GM19463 (cell line): Measurements from ENCODE around the gene CACNA2D4.

Experiments
- ATAC-seq: cut with Tn5 transposase; IDR thresholded peaks from one replicate; pipeline ENCODE4 v1.9.1; 2021; ENCODE audit warnings: mild to moderate bottlenecking, moderate library complexity; ENCODE audit not compliant: unreplicated experiment

CACNA2D4 gene

DNA sequence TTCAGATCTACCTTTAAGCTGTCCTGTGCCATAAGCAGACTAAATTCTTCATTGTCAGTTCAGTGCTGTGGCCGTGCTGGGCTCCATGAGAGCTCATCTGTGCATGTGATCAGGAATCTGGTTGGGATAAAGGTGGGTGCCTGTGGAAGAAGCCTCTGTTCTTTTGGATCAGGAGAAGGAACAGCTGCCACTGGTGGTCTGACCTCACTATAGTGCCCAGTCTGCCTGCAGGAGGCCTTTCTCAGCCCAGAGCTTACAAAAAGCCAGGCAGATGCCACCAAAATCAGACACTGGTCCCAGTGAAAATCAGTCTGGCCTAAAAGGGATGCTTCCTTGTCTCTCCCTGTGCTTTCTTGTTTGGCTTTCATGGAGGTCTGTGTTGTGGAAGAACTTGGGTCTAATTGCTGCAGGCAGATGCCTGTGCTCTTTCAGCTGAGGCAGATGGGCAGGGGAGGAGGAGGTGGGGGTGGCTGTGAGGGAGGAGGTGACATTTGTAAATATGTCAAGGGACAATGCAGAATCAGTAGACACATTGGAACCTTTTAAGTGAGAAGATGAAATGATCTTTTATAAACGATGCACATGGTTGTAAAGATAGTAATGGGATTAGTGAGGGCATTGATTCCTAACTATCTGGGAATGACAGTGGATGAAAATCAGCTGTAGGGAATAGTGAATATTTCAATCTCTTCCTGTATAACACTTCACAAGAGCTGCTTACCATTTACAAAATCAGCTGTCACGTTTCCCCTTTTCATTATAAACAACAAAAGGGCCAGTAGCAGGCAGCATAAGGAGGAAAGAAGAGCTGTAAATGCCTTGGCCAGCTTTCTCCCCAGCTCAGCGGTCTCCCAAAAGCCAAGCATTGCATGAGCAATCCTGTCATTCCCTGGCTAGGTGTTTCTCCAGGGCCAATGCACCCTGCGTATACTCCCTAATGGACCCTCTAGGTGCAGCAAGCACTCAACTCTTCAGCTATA lies 44.6 kb downstream of the CACNA2D4 start:
- no peak for ATAC-seq

DNA sequence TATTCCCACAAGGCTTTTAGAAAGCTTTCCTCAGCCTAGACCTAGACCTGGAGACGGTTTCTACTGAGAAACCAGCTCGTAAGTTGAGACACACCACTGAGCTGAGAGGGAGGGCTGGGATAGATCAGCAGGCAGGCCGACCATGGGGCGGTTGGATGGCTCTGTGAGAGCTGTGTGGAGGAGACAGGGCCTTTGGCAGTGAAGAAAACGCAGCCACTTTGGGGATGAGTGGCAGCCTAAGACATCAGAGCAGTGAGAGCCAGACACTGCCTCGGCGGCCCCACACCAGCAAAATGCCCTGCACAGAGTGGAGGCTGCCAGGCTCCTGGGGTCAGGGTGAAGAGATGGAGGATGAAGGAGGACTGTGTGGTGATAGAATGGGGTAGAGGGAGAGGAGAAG lies 46.0 kb downstream of the CACNA2D4 start:
- ATAC-seq: no peak

DNA sequence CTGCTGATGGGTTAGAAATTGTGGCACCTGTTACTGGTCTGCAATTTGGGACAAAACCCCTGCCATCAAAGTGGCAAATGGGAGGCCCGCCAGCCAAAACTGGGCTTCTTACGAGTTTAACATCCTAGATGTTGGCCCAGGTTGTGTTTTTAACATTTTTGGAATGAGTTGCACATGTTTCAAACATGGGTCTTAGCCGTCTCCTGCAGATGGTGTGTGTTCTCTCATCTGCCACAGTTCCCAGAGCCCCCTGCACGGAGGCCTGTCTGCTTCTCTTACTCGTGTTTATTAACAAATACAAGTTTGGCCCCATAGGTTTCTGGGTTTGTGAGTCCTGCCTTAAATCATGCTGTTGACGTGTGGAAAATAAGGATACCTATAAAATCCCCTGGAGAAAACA lies 46.5 kb downstream of the CACNA2D4 start:
- no peak for ATAC-seq

DNA sequence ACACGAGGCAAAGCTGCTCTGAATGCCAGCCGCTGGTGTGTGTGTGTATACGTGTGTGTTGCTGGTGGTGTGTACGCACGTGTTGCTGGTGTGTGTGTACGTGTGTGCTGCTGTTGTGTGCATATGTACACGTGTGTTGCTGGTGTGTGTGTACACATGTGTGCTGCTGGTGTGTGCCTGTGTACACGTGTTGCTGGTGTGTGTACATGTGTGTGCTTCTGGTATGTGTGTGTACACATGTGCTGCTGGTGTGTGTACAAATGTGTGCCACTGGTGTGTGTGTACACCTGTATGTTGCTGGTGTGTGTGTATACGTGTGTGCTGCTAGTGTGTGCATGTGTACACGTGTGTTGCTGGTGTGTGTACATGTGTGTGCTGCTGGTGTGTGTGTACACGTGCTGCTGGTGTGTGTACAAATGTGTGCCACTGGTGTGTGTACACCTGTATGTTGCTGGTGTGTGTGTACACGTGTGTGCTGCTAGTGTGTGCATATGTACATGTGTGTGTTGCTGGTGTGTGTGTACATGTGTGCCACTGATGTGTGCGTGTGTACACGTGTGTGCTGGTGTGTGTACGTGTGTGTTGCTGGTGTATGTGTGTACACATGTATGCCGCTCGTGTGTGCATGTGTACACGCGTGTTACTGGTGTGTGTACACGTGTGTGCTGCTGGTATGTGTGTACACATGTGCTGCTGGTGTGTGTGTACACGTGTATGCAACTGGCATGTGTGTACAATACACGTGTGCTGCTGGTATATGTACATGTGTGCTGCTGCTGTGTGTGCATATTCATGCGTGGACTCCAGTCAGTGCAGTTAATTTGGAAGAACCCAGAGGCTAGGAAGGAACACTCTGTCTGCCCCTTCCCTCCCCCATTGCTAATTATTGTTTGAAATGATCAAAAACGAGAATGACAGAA lies 47.2 kb downstream of the CACNA2D4 start:
- ATAC-seq: no peak

DNA sequence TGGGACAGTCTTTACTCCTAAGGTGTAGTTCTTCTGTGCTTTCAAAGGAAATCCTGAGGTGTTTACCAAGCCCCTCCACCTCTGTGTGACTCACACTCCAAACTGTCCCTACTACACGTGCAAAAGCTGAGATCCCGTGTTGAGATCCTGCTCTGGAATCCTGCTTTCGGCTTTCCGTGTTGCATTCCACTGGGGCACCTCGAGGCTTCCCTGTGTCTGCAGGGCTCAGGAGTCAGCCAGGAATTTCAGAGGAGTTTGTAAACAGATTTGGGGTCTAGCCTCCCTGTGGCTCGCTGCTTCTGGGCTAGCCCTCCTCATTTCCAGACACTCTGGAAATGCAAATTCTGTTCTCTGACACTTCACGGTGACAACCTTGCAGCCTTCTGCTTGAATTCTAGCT lies 48.4 kb downstream of the CACNA2D4 start:
- ATAC-seq: no peak

DNA sequence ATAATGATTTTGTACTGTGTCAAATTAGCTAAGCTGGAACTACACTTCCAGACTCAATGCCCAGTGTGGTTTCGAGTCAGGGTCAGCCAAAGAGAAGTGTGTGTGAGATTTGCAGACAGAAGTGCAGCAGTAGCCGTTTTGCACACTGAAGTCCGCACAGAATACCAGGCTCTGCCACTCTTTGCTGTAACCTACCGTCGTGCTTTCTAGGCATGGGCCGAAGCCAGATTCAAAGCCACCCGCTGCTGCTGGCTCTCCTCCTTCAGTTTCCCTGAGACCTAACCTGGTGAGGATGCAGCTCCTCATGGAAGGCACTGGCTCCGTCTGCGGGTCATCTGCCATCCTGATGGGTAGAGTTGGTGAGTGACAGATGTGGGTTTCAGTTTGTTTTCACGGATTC lies 49.3 kb downstream of the CACNA2D4 start:
- no peak for ATAC-seq

DNA sequence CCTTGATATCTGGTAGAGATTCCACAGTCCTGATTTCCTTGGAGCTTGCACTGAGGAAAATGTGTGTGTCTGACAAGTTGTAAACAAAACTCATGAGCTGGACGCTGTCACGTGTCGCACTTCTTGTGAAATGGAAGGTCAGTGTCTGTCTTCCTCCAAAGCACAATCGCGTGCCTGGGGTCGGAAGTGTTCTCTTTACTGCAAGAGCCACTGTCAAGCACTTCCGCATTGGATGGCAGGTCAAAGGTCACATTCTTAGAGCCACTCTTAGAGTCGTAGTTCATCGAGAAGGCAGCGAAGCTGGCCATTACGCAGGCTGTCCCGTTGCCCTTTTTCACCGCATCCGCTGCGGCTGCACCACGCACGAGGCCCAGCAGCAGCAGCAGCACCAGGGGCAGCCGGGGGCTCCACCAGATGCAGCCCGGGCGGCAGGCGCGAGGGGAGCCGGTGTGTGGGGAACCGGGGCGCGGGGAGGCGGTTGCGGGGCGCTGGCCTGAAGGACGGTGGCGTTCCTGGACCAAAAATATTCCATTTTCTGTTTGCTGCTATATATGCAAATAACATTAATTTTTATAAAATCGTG lies 53.1 kb downstream of the CACNA2D4 start:
- no peak for ATAC-seq

DNA sequence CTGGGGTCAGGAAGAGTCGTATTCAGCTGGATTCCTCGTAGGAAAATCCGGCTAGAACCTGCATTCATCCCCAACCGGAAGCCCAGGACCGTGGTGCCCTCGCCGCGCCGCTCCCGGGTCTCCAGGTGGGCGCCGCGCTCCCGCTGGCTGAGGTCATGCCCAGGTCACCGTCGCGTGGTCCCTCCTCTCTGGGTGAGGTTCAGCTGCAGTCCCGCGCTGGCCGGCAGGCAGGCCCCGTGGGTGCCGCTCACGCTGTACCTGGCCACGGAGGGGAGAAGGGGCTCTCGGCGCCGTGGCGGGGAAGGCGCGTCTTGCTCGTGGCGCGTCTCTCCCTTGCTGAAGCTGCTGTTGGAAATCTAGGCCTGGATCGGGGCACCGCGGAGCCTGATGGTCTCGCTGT lies 53.6 kb downstream of the CACNA2D4 start:
- no peak for ATAC-seq

DNA sequence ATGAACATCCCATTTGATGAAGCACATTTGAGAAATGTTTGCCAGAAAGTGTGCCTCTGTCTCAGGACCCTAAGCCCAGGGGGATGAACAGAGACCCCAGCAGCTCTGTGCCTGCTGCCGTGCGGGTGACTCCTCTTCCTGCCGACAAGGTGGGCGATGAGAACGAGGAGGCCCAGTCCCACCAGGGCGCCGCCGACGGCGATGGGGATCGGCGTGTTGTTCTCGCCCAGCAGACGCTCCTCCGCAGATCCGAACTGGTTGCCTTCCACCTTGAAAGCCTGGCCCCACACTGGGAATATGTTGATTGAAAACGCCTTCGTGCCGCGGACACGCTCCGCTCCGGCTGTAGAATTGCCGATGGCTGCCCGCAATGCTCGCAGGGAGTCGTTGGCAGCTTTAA lies 54.0 kb downstream of the CACNA2D4 start:
- ATAC-seq: no peak

DNA sequence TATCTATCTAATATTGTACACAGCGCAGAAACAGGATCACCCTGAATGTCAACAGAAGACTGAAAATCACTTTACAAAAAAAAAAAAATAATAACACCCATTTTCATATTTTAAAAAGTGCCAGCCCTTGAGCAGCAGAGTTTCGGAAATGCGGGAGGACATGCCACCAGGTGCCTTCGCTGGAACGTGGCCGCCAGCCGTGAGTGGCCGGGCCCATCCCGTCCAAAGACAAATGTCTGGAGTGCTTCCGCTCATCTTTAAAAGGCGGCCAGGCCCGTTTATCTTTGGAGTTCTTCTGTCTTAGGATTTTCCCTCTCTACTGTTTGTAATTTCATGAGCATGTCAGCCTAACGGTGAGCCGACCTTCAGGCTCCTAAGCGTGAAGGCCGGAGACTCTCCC lies 54.6 kb downstream of the CACNA2D4 start:
- no peak for ATAC-seq

DNA sequence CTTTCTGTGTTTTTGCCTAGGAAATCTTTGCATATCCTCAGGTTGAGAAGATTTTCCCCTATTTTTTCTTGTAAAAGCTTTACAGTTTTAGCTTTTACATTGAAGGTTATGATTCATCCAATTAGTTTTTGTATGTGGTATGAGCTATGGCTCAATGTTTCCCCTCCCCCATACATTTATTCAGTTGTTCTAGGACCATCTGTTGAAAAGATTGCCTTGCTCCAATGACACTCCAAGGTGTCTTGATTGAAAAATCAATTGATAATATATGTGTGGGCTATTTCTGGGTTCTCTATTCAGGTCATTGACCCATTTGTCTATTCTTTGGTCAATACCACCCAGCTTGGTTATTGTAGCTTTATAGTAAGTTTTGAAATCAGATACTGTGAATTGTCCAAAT lies 55.5 kb downstream of the CACNA2D4 start:
- ATAC-seq: no peak

DNA sequence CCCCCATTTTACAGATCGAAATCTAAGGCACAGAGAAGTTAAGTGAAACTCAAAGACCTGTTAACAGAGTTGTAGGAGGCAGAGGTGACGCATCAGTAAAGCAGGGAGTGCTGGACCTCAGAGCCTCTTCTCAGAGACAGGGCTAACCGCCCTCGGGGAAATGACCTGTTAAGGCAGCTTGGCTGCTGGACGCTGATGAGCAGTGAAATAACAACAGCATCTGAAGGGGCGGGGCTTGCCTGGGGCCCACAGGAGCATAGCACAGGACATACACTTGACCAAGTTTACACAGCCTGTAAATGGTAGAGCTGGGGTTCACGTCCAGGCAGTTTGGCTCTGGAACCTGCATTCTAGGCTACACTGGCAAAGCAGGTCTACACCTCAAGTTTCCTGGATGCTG lies 58.8 kb downstream of the CACNA2D4 start:
- no peak for ATAC-seq

DNA sequence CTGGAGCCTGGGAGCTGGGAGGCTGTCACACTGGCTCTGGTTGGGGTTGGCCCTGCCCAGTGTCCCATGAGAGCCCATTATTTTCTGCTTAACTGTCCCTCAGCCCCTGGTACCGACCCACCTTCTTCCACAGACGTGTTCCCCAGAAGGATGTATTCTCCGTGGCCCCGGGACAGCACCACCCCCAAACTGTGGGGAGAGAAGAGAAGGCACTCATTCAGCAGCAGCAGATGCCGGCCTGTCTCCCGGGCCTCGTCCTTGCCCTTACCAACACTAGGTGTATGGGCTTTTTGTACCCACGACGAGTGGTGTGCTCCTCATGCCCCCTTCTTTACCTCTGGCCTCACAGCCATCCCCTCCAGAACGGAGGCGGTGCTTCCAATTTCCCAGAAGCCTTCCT lies 60.0 kb downstream of the CACNA2D4 start:
- no peak for ATAC-seq

DNA sequence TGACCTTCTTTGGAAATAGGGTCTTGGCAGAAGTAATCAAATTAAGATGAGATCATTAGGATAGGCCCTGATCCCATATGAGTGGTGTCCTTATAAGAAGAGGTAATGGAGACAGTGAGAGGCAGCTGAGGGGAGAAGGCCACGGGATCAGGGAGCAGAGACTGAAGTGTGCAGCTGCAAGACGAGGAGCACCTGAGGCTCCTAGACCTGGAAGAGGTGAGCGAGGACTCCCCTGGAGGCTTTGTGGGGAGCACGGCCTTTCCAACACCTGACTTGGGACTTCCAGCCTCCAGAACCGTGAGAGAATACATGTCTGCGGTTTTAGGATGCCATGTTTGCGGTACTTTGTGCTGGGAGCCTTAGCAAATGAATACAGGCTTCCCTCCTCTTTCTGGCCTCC lies 60.6 kb downstream of the CACNA2D4 start:
- no peak for ATAC-seq

DNA sequence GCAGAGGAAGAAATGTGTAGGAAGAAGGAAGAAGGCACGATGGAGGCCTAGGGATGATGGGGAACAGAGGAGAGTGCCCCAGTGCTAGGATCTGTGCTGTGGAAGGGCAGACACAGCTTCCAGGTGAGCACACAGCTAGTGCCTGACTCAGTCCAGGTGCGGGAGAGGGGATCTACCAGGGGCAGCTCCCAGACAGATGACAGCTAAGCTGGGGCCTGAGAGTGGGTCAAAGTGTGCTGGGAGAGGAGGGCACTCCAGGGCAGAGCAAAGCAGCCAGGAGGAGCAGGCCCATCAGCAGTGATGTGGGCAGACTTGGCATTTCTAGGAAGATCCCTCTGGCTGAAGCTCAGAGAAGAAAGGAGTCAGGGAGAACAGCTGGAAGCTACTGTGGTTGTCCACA lies 61.4 kb downstream of the CACNA2D4 start:
- ATAC-seq: no peak

DNA sequence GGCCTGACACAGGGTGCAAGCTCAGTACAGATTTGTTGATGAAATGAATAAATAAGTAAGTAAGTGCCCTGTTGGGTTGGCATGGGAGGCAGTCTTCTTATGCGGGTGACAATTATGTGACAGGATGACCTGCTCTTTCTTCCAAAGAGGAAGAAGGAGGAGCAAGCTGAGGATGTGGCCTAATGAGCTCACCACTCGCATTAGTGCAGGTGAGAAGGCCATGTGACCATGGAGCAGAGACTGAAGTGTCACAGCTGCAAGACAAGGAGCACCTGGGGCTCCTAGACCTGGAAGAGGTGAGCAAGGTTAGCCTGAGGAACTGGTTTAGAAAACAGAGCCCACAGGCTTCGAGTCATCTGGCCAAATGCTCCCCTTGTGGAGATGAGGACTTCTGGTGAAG lies 63.2 kb downstream of the CACNA2D4 start:
- ATAC-seq: no peak

DNA sequence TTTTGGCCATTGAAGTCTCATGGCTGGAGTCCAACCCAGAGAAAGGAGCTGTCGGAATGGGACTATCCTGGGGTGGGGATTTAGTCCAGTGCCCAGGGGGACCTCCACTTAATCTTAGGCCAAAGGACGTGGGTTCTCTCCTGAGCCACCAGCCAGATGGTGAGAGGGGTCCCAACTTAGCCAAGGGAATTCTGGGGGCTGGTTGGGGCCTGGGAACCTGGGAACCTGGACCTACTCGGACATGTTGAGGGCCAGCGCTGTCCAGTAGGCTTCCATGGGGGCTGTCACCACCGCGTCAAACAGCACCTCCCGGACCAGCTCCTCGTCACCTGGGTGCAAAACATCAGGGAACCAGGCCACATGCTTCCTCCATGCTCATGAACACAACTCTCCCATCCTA lies 64.7 kb downstream of the CACNA2D4 start:
- ATAC-seq: no peak

DNA sequence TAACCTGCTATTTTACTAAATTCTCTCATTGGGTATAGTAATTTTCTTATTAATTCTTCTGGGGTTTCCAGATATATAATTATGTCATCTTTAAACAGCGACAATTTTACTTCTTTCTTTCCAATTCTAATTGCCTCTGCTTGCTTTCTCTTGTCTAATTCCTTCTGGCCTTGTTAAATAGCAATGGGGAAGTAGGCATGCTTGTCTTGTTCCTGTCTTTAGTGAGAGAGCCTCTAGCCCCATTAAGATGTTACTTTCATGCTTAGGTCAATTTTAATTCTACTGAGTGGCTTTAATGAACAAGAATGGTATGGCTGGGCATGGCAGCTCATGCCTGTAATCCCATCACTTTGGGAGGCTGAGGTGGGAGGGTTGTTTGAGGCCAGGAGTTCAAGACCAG lies 66.4 kb downstream of the CACNA2D4 start:
- no peak for ATAC-seq

DNA sequence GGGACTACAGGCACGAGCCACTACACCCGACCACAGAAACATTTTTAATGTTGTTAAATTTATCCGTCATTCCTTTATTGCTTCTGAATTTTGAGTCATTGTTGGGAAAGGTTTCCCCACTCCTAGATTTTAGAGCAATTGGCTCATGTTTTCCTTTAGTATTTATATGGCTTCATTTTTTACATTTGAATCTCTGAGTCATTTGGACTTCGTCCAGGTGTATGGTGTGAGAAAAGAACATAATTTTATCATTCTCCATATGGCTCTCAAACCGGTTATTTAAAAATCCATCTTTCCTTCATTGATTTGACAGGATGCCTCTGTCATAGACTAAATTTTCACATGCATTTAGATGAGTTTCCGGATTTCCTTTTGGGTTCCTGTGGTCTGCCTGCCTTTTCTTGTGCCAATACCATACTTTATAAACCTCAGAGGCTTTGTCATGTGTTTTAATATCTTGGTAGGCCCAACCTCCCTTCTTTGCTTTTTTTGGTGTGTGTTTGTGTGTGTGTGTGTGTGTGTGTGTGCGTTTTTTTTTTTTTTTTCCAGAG lies 67.2 kb downstream of the CACNA2D4 start:
- no peak for ATAC-seq

DNA sequence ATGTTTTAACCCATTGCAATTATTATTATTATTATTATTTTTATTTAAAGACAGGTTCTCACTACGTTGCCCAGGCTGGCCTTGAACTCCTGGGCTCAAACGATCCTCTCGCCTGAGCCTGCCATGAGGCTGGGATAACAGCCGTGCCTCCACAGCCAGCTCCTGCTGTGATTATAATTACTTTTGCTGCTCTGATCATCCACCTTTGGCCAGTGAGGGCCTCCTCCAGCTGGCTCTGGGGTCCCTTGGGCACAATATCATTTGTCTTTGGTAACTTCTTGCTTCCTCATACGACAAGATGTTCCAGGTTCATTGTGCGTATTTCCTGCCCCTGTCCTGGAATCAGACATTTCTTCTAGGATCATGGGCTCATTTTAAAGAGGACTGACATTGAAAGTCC lies 69.7 kb downstream of the CACNA2D4 start:
- ATAC-seq: no peak

DNA sequence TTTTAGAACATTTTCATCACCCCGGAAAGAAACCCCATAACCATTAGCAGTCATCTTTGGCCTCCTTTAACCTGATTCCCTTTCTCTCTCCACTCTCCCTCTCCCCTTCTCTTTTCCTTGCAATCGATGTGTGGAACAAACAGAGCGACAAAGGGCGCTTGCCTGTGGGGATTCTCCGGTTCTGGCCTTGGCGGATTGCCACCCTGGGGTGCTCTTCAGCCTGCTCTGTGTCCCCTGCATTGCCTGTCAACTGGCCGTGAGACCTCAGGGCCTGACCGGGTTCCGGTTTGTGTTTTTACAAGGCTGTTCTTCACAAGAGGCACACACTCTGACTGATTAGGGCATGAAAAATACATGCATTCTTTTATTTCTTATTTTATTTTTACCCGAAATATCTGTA lies 70.3 kb downstream of the CACNA2D4 start:
- ATAC-seq: no peak
